Measurements from ENCODE around the gene HEATR3. TPM values are rescaled to one million over a fixed set of nuclear protein-coding genes. Genes with fewer than 3 reads are reported as not detected.

Gene HEATR3
- total and polyA plus RNA-seq, 2 of the 13 experiments (the other 11 are each of a cell fraction or from before 2014, with no cell fraction given), result 22.4 to 52.4 TPM

DNA sequence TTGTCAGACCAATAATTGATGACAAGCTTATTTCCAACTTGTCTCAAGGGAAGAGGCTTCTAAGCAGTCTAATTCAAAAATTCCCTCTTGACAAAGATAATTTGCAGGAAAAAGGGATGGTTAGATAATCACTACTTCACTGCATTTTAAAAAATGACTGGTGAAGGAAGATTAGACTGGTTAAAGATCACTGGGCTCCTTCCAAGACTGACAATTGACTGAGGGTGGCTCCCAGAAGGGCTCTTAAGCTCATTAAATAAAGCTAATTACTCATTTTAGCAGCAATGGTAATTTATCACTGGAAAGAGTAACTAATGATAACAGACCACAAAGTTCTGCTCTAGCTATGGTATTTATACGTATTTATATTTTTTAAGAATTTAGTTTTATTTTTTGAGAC is 4.4 kb upstream of the HEATR3 start (continued):
- TF ChIP-seq EP300 (IDR thresholded peaks at IDR 0.05; ENCODE audit: low read depth in 2 of 2, low read length in 2 of 2) (no peak), EP300 (CRISPR knock-in tag; IDR thresholded peaks at IDR 0.05; ENCODE audit: borderline replicate concordance) (no peak)

DNA sequence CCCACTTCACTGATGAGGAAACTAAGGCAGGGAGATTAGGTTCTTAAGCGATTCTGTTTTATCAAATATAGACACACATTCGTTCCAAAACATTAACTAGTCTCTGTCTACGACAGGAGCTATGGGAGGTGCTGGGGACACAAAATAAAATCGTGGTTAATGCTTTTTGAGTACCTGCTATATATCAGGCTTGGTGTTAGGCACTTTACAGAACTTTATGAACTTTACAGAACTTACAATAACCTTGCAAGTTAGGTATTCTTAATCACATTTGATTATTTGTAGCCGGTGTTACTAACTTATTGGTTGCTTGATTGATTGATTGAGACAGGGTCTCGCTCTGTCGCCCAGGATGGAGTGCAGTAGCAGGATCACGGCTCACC is 538 bp upstream of the HEATR3 start:
- Histone ChIP-seq H3K9me3 (ENCODE audit: low read length) (no peaks in the 10 kb centered on the region), H3K79me2 (ENCODE audit: insufficient read depth, low read length) (peaks cover 15% of the 10 kb centered on the region), H3K27me3 (ENCODE audit: control insufficient read depth in 1 of 2, insufficient read depth in 2 of 2, low read length in 2 of 2) (no peaks in the 10 kb centered on the region; a peak in 1 of 5 replicates), H4K20me1 (ENCODE audit: insufficient read depth, low read length) (no peaks in the 10 kb centered on the region; the same call in none of the 2 replicates), H3K4me1 (ENCODE audit: insufficient read depth, low read length) (peaks cover 32% of the 10 kb centered on the region), H3K4me3 (replicated peaks in 1 of 3; ENCODE audit: insufficient read depth in 1 of 3, low read depth in 2 of 3, low read length in 3 of 3) (peak overlapping the region; percentile 37 to 99 (median 75); a peak in 5 of 6 replicates), H2AFZ (ENCODE audit: low read length) (peak overlapping the region; percentile 4), H3K9ac (ENCODE audit: insufficient read depth, low read depth, low read length) (peak overlapping the region; percentile 7), H3K36me3 (replicated peaks in 1 of 2; ENCODE audit: control insufficient read depth in 1 of 2, insufficient read depth in 2 of 2, low read length in 2 of 2) (peaks cover 7 to 9% of the 10 kb centered on the region in 2 experiments), H3K27ac (ENCODE audit: extremely low read length, insufficient read depth, low read length) (no peak overlapping the region), H3K4me2 (ENCODE audit: low read depth, low read length) (peak overlapping the region; percentile 100)
- 74% methylated on average over 8 of the region's 8 CpGs for WGBS (ENCODE audit: low lambda C conversion rate)
- ChIA-PET CTCF (ENCODE audit: low intra/inter-chr PET ratio, low total read pairs) (no interaction called here), POLR2A (interaction anchor here (1.0 to 2.4 kb wide), 11 partner anchors 9 to 145 kb away, joined by 3 to 24 read pairs (median 9); partner anchors contain the start of gene CNEP1R1)
- TF ChIP-seq ZMYM3 (CRISPR knock-in tag; IDR thresholded peaks at IDR 0.05), result no peak
- TF ChIP-seq, protein P1, sequence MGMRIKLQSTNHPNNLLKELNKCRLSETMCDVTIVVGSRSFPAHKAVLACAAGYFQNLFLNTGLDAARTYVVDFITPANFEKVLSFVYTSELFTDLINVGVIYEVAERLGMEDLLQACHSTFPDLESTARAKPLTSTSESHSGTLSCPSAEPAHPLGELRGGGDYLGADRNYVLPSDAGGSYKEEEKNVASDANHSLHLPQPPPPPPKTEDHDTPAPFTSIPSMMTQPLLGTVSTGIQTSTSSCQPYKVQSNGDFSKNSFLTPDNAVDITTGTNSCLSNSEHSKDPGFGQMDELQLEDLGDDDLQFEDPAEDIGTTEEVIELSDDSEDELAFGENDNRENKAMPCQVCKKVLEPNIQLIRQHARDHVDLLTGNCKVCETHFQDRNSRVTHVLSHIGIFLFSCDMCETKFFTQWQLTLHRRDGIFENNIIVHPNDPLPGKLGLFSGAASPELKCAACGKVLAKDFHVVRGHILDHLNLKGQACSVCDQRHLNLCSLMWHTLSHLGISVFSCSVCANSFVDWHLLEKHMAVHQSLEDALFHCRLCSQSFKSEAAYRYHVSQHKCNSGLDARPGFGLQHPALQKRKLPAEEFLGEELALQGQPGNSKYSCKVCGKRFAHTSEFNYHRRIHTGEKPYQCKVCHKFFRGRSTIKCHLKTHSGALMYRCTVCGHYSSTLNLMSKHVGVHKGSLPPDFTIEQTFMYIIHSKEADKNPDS (CRISPR knock-in tag; IDR thresholded peaks at IDR 0.05), result 0 out of 2 replicates have a peak, but pooled peaks have one; percentile 17
- TF ChIP-seq ARNTL (CRISPR knock-in tag; IDR thresholded peaks at IDR 0.05), result peak; percentile 40; the same call in 1 of the 2 replicates
- TF ChIP-seq ZNF775 (CRISPR knock-in tag; IDR thresholded peaks at IDR 0.05; ENCODE audit: borderline replicate concordance), result 0 out of 2 replicates have a peak, but pooled peaks have one; percentile 34
- TF ChIP-seq ZNF30 (CRISPR knock-in tag; IDR thresholded peaks at IDR 0.05), result 0 out of 2 replicates have a peak, but pooled peaks have one; percentile 10
- no peak for DNase-seq (ENCODE audit: low spot score)
- in situ Hi-C loops (cut with HindIII; ENCODE audit: extremely low pct_ligation_motif_present, low pct_unique_long_range_greater_than_20kb), result no loop called here
- FAIRE-seq, result no peak
- intact Hi-C loops (cut with micrococcal nuclease; ENCODE audit: unreplicated experiment), result loop anchor here (1.0 kb wide), 1 partner anchor 30 kb away; no protein-coding TSS in a partner anchor
- TSS peak; percentile 89 for BruUV-seq (replicated peaks)
- ATAC-seq, result no peak

All from HepG2 (cell line).